GM23338 (cell line): Measurements from ENCODE around the gene ANKS1B. TPM values are rescaled to one million over a fixed set of nuclear protein-coding genes. Genes with fewer than 3 reads are reported as not detected.

ENCODE experiments used
- ATAC-seq: fragments of 200-7000 bp; cut with Tn5 transposase; 3 replicates; pipeline ENCODE4 v1.9.1; 2020
- DNase-seq: peaks from one replicate; pipeline ENCODE4 v3.0.0-alpha.2; 2015; ENCODE audit warnings: low spot score
- H2AFZ ChIP-seq: fragments of 200-600 bp; sonication (generic); 2 replicates; pipeline ENCODE4 v1.8.0; 2016; ENCODE audit warnings: antibody characterized with exemption, mild to moderate bottlenecking, moderate library complexity
- H3F3A ChIP-seq: fragments of 200-600 bp; sonication (generic); replicated peaks from 2 replicates; pipeline ENCODE4 v1.8.0; 2017; ENCODE audit warnings: antibody characterized with exemption, mixed run types, low read depth
- H3K27ac ChIP-seq: fragments of 200-600 bp; sonication (generic); 2 replicates; pipeline ENCODE4 v1.6.1; 2016; ENCODE audit warnings: low read depth
- H3K27me3 ChIP-seq: fragments of 200-600 bp; sonication (generic); 2 replicates; pipeline ENCODE4 v1.8.0; 2016; ENCODE audit warnings: mild to moderate bottlenecking, mixed run types, moderate library complexity; ENCODE audit not compliant: insufficient read depth
- H3K36me3 ChIP-seq: fragments of 200-600 bp; sonication (generic); 2 replicates; pipeline ENCODE4 v1.8.0; 2016; ENCODE audit warnings: mild to moderate bottlenecking; ENCODE audit not compliant: insufficient read depth
- H3K4me1 ChIP-seq: fragments of 200-600 bp; sonication (generic); 2 replicates; pipeline ENCODE4 v1.8.0; 2016; ENCODE audit warnings: mild to moderate bottlenecking, moderate library complexity; ENCODE audit not compliant: insufficient read depth
- H3K4me2 ChIP-seq: fragments of 200-600 bp; sonication (generic); 2 replicates; pipeline ENCODE4 v1.7.1; 2017; ENCODE audit warnings: mixed run types
- H3K4me3 ChIP-seq: fragments of 200-600 bp; sonication (generic); 2 replicates; pipeline ENCODE4 v1.6.1; 2016; ENCODE audit warnings: mixed run types
- H3K79me2 ChIP-seq: fragments of 200-600 bp; sonication (generic); replicated peaks from 2 replicates; pipeline ENCODE4 v1.8.0; 2017; ENCODE audit warnings: mild to moderate bottlenecking; ENCODE audit not compliant: insufficient read depth
- H3K9me2 ChIP-seq: fragments of 200-600 bp; sonication (generic); 2 replicates; pipeline ENCODE4 v1.8.0; 2017; ENCODE audit not compliant: insufficient read depth
- H4K20me1 ChIP-seq: fragments of 200-600 bp; sonication (generic); replicated peaks from 2 replicates; pipeline ENCODE4 v1.8.0; 2017; ENCODE audit warnings: mild to moderate bottlenecking; ENCODE audit not compliant: insufficient read depth
- H3K27ac Mint-ChIP-seq: 2 replicates; pipeline ENCODE4 v1.8.0; 2020; ENCODE audit warnings: inconsistent platforms, mild to moderate bottlenecking, moderate library complexity, mixed read lengths
- H3K27me3 Mint-ChIP-seq: 3 replicates; pipeline ENCODE4 v1.8.0; 2022; ENCODE audit warnings: low read depth, mild to moderate bottlenecking, moderate library complexity, mixed read lengths, inconsistent platforms; ENCODE audit not compliant: insufficient read depth, poor library complexity
- H3K36me3 Mint-ChIP-seq: 3 replicates; pipeline ENCODE4 v1.8.0; 2021; ENCODE audit warnings: low read depth, mild to moderate bottlenecking, inconsistent platforms, moderate library complexity, mixed read lengths
- H3K4me1 Mint-ChIP-seq: 3 replicates; pipeline ENCODE4 v1.8.0; 2020; ENCODE audit warnings: mild to moderate bottlenecking, inconsistent platforms, mixed read lengths
- H3K4me3 Mint-ChIP-seq: 3 replicates; pipeline ENCODE4 v1.8.0; 2021; ENCODE audit warnings: moderate library complexity, mild to moderate bottlenecking, inconsistent platforms, mixed read lengths
- H3K9me3 Mint-ChIP-seq: 3 replicates; pipeline ENCODE4 v1.8.0; 2020; ENCODE audit warnings: moderate library complexity, mild to moderate bottlenecking, inconsistent platforms, mixed read lengths
- CREB1 ChIP-seq: fragments of 250-450 bp; sonication (Bioruptor Pico); IDR thresholded peaks from 2 replicates; pipeline ENCODE4 v1.5.0; 2020; ENCODE audit warnings: low read depth, mild to moderate bottlenecking, moderate library complexity
- ETS1 ChIP-seq: IDR thresholded peaks from 2 replicates; pipeline ENCODE4 v1.6.1; 2016; ENCODE audit warnings: antibody characterized with exemption
- EZH2 ChIP-seq: fragments of 200-600 bp; sonication (generic); IDR thresholded peaks from one replicate; pipeline ENCODE4 v1.8.0; 2017; ENCODE audit warnings: antibody characterized with exemption, mild to moderate bottlenecking, low read depth; ENCODE audit not compliant: unreplicated experiment
- EZH2phosphoT487 ChIP-seq: fragments of 200-600 bp; sonication (generic); IDR thresholded peaks from one replicate; pipeline ENCODE4 v1.8.1; 2018; ENCODE audit warnings: antibody characterized with exemption; ENCODE audit not compliant: unreplicated experiment
- JUNB ChIP-seq: IDR thresholded peaks from one replicate; pipeline ENCODE4 v1.6.1; 2016; ENCODE audit warnings: antibody characterized with exemption; ENCODE audit not compliant: unreplicated experiment
- NANOG ChIP-seq: IDR thresholded peaks from 2 replicates; pipeline ENCODE4 v1.6.1; 2016; ENCODE audit warnings: antibody characterized with exemption, borderline replicate concordance
- POLR2AphosphoS5 ChIP-seq: IDR thresholded peaks from 2 replicates; pipeline ENCODE4 v1.6.1; 2016; ENCODE audit warnings: antibody characterized with exemption, low read depth
- STAT1 ChIP-seq: IDR thresholded peaks from one replicate; pipeline ENCODE4 v1.6.1; 2016; ENCODE audit warnings: antibody characterized with exemption; ENCODE audit not compliant: unreplicated experiment
- ZNF114 ChIP-seq: fragments of 250-450 bp; sonication (Bioruptor Pico); IDR thresholded peaks from 2 replicates; pipeline ENCODE4 v1.5.0; 2020; ENCODE audit warnings: mild to moderate bottlenecking, moderate library complexity
- ZNF331 ChIP-seq: fragments of 250-450 bp; sonication (Bioruptor Pico); IDR thresholded peaks from 2 replicates; pipeline ENCODE4 v1.5.0; 2020; ENCODE audit warnings: low read depth, mild to moderate bottlenecking, moderate library complexity
- polyA plus RNA-seq: library from polyadenylated mRNA; unstranded; fragments of >200 nt; fragmentation: Nextera tagmentation; extraction: Ambion mirVana; gene quantifications from 2 replicates; pipeline ENCODE4 v1.2.1, GENCODE V29; 2016
- total RNA-seq: library from RNA; depleted of rRNA; stranded (reverse); fragments of >200 nt; shearing (Covaris generic); gene quantifications from 2 replicates; pipeline ENCODE4 v1.2.3, GENCODE V29; 2014
- TF ChIP-seq, protein P1 (sequence below): IDR thresholded peaks from one replicate; pipeline ENCODE4 v1.6.1; 2018; ENCODE audit warnings: antibody characterized with exemption; ENCODE audit not compliant: unreplicated experiment
- TF ChIP-seq, protein P2 (sequence below): fragments of 250-450 bp; sonication (Bioruptor Pico); IDR thresholded peaks from 2 replicates; pipeline ENCODE4 v1.5.0; 2020; ENCODE audit warnings: mild to moderate bottlenecking, moderate library complexity
- TF ChIP-seq, protein P3 (sequence below), 2 experiments: fragments of 200-600 bp in 1 of 2; sonication (generic) in 1 of 2; conservative IDR thresholded peaks; 2 replicates each; pipeline versions ENCODE4 v1.5.1 to v1.6.1; 2016 to 2017; ENCODE audit warnings: antibody characterized with exemption in 2 of 2, low read depth in 2 of 2, mild to moderate bottlenecking in 2 of 2, moderate library complexity in 1 of 2

ANKS1B gene
- total and polyA plus RNA-seq, 2 experiments from 2014 or later, result 4.3 to 5.8 TPM

GRCh38 chr12:99281277-99281676 is 703.5 kb downstream of the ANKS1B start:
- Histone ChIP-seq H3F3A (no peaks in the 10 kb centered on the region), H3K4me1 (no peaks in the 10 kb centered on the region)

More at GRCh38 chr12:99281277-99281676, 703.5 kb downstream of the ANKS1B start:
- no peaks in the 10 kb centered on the region for H3K79me2 ChIP-seq
- Mint-ChIP-seq H3K36me3 (no peaks in the 10 kb centered on the region), H3K4me3 (no peak overlapping the region), H3K9me3 (no peaks in the 10 kb centered on the region), H3K27me3 (no peaks in the 10 kb centered on the region), H3K27ac (no peak overlapping the region), H3K4me1 (peaks cover 10% of the 10 kb centered on the region; the same call in 1 of the 3 replicates)
- no peaks in the 10 kb centered on the region for H4K20me1 ChIP-seq
- no peak overlapping the region for H2AFZ ChIP-seq
- H3K27me3 ChIP-seq, result no peaks in the 10 kb centered on the region
- no peaks in the 10 kb centered on the region for H3K36me3 ChIP-seq
- DNase-seq (no peak), ATAC-seq (no peak)
- H3K4me2 ChIP-seq, result no peak overlapping the region
- H3K4me3 ChIP-seq, result no peak overlapping the region
- no peak overlapping the region for H3K27ac ChIP-seq
- TF ChIP-seq EZH2 (no peak), POLR2AphosphoS5 (no peak), ZNF114 (no peak), ZNF331 (no peak), JUNB (no peak), EZH2phosphoT487 (no peak), CREB1 (CRISPR knock-in tag) (no peak), STAT1 (no peak), NANOG (no peak), ETS1 (no peak)
- TF ChIP-seq, protein P1, sequence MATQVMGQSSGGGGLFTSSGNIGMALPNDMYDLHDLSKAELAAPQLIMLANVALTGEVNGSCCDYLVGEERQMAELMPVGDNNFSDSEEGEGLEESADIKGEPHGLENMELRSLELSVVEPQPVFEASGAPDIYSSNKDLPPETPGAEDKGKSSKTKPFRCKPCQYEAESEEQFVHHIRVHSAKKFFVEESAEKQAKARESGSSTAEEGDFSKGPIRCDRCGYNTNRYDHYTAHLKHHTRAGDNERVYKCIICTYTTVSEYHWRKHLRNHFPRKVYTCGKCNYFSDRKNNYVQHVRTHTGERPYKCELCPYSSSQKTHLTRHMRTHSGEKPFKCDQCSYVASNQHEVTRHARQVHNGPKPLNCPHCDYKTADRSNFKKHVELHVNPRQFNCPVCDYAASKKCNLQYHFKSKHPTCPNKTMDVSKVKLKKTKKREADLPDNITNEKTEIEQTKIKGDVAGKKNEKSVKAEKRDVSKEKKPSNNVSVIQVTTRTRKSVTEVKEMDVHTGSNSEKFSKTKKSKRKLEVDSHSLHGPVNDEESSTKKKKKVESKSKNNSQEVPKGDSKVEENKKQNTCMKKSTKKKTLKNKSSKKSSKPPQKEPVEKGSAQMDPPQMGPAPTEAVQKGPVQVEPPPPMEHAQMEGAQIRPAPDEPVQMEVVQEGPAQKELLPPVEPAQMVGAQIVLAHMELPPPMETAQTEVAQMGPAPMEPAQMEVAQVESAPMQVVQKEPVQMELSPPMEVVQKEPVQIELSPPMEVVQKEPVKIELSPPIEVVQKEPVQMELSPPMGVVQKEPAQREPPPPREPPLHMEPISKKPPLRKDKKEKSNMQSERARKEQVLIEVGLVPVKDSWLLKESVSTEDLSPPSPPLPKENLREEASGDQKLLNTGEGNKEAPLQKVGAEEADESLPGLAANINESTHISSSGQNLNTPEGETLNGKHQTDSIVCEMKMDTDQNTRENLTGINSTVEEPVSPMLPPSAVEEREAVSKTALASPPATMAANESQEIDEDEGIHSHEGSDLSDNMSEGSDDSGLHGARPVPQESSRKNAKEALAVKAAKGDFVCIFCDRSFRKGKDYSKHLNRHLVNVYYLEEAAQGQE, result no peak
- TF ChIP-seq, protein P2, sequence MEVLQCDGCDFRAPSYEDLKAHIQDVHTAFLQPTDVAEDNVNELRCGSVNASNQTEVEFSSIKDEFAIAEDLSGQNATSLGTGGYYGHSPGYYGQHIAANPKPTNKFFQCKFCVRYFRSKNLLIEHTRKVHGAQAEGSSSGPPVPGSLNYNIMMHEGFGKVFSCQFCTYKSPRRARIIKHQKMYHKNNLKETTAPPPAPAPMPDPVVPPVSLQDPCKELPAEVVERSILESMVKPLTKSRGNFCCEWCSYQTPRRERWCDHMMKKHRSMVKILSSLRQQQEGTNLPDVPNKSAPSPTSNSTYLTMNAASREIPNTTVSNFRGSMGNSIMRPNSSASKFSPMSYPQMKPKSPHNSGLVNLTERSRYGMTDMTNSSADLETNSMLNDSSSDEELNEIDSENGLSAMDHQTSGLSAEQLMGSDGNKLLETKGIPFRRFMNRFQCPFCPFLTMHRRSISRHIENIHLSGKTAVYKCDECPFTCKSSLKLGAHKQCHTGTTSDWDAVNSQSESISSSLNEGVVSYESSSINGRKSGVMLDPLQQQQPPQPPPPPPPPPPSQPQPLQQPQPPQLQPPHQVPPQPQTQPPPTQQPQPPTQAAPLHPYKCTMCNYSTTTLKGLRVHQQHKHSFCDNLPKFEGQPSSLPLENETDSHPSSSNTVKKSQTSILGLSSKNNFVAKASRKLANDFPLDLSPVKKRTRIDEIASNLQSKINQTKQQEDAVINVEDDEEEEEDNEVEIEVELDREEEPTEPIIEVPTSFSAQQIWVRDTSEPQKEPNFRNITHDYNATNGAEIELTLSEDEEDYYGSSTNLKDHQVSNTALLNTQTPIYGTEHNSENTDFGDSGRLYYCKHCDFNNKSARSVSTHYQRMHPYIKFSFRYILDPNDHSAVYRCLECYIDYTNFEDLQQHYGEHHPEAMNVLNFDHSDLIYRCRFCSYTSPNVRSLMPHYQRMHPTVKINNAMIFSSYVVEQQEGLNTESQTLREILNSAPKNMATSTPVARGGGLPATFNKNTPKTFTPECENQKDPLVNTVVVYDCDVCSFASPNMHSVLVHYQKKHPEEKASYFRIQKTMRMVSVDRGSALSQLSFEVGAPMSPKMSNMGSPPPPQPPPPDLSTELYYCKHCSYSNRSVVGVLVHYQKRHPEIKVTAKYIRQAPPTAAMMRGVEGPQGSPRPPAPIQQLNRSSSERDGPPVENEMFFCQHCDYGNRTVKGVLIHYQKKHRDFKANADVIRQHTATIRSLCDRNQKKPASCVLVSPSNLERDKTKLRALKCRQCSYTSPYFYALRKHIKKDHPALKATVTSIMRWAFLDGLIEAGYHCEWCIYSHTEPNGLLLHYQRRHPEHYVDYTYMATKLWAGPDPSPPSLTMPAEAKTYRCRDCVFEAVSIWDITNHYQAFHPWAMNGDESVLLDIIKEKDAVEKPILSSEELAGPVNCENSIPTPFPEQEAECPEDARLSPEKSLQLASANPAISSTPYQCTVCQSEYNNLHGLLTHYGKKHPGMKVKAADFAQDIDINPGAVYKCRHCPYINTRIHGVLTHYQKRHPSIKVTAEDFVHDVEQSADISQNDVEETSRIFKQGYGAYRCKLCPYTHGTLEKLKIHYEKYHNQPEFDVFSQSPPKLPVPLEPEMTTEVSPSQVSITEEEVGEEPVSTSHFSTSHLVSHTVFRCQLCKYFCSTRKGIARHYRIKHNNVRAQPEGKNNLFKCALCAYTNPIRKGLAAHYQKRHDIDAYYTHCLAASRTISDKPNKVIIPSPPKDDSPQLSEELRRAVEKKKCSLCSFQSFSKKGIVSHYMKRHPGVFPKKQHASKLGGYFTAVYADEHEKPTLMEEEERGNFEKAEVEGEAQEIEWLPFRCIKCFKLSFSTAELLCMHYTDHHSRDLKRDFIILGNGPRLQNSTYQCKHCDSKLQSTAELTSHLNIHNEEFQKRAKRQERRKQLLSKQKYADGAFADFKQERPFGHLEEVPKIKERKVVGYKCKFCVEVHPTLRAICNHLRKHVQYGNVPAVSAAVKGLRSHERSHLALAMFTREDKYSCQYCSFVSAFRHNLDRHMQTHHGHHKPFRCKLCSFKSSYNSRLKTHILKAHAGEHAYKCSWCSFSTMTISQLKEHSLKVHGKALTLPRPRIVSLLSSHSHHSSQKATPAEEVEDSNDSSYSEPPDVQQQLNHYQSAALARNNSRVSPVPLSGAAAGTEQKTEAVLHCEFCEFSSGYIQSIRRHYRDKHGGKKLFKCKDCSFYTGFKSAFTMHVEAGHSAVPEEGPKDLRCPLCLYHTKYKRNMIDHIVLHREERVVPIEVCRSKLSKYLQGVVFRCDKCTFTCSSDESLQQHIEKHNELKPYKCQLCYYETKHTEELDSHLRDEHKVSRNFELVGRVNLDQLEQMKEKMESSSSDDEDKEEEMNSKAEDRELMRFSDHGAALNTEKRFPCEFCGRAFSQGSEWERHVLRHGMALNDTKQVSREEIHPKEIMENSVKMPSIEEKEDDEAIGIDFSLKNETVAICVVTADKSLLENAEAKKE, result no peak
- TF ChIP-seq, protein P3, sequence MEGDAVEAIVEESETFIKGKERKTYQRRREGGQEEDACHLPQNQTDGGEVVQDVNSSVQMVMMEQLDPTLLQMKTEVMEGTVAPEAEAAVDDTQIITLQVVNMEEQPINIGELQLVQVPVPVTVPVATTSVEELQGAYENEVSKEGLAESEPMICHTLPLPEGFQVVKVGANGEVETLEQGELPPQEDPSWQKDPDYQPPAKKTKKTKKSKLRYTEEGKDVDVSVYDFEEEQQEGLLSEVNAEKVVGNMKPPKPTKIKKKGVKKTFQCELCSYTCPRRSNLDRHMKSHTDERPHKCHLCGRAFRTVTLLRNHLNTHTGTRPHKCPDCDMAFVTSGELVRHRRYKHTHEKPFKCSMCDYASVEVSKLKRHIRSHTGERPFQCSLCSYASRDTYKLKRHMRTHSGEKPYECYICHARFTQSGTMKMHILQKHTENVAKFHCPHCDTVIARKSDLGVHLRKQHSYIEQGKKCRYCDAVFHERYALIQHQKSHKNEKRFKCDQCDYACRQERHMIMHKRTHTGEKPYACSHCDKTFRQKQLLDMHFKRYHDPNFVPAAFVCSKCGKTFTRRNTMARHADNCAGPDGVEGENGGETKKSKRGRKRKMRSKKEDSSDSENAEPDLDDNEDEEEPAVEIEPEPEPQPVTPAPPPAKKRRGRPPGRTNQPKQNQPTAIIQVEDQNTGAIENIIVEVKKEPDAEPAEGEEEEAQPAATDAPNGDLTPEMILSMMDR (conservative IDR thresholded peaks at IDR 0.05; ENCODE audit: low read depth in 2 of 2), result no peak
- no peaks in the 10 kb centered on the region for H3K9me2 ChIP-seq
